Measurements from ENCODE around the gene ZC3H12D.

GRCh38 chr6:149473080-149474052, 11.4 kb downstream of the ZC3H12D start:
- TF ChIP-seq CTCF (IDR thresholded peaks at IDR 0.05) (no peak), ZFX (IDR thresholded peaks at IDR 0.05; ENCODE audit: borderline replicate concordance) (no peak)

Data from 22Rv1 (cell line).